Inflammatory macrophage treated with lipopolysaccharide for 1 hour (primary cell): Measurements from ENCODE around the gene SORT1.

Source experiments
- DNase-seq, 2 donors: peaks; one replicate each; pipeline ENCODE4 v3.0.0-alpha.2; 2020 to 2022

Gene SORT1

DNA sequence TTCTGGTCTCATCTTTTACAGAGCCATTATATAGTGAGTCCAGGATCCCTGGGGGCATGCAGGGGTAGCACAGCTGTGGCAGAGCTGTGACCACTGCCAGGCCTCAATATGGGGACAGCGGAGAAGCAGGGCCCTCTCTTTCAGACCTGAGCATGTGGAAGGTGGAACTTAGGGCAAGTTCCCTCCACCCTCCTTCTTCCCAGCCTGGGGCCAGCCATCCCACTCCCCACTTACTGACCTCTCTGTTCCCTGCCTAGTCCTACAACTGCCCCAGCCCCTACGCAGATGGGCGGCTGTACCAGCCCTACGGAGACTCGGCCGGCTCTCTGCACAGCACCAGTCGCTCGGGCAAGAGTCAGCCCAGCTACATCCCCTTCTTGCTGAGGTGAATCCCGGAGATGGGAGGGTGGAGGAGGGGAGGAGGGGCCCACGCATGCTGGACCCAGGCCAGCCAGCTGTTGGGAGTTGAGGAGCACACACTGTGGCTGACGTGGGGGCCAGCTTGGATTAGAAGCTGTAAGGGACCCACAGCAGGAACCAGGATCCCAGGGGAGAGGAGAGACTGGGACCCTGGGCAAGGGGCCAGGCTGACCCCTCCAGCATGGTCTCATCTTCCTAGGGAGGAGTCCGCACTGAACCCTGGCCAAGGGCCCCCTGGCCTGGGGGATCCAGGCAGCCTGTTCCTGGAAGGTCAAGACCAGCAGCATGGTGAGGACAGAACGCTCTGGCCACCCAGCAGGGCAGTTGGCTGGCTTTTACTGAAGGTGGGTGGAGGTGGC is 125.5 kb downstream of the SORT1 start:
- DNase-seq: no peak

DNA sequence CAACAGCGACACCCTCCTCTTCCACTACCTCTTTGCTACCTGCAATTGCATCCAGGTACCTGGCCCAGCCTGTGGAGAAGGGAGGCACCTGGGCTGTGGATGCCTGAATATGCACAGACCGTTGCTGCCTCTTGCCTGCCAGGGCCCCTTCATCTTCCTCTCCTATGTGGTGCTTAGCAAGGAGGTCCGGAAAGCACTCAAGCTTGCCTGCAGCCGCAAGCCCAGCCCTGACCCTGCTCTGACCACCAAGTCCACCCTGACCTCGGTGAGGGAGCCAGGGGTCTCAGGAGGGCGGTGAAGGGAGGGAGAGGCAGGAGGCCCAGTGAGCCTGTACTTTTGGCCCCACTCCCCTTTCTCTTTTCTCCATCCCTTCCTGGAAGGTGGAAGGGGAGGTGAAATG is 126.3 kb downstream of the SORT1 start:
- no peak for DNase-seq

DNA sequence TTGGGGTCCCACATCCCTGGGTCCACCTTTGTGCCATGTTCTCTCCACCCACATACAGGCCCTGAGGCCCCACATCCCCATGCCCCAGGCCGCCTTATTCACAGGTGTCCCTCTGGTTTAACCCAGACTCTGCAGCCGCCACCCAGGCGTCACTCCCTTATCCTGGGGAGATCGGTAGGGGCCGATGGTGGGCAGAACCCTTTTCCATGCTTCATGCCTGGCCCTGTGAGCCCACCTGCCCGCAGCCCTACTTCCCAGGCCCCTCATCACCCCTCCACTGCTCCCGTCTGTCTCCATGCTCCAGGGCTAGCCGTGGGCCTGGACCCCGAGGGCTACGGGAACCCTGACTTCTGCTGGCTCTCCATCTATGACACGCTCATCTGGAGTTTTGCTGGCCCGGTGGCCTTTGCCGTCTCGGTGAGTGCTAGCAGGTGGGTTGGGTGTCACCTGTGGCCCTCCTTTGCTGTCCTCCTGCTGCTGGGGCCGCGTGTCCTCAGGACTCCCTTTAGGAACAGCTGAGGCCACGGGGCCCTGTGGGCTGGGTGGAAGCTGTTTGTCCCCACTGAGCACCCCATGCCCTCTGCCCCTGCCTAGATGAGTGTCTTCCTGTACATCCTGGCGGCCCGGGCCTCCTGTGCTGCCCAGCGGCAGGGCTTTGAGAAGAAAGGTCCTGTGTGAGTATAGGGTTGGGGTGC is 126.9 kb downstream of the SORT1 start:
- DNase-seq: no peak

DNA sequence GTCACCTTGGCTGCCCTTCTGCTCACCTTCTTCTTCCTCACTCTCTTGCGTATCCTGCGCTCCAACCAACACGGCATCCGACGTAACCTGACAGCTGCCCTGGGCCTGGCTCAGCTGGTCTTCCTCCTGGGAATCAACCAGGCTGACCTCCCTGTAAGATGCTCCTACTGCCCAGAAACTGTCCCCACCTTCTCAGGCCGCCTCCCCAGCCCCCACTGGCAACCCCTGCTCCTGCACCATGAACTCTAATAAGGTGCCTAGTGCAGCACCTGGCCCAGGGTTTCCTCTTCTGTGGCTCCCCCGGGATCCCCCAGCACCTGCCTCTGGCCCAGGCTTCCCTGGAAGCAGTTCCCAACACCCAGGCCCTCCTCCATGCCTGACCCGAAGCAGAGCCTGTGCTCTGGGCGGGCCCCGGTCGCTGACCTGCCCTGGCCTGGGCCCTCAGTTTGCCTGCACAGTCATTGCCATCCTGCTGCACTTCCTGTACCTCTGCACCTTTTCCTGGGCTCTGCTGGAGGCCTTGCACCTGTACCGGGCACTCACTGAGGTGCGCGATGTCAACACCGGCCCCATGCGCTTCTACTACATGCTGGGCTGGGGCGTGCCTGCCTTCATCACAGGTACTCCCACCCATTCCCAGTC is 127.6 kb downstream of the SORT1 start:
- no peak for DNase-seq

DNA sequence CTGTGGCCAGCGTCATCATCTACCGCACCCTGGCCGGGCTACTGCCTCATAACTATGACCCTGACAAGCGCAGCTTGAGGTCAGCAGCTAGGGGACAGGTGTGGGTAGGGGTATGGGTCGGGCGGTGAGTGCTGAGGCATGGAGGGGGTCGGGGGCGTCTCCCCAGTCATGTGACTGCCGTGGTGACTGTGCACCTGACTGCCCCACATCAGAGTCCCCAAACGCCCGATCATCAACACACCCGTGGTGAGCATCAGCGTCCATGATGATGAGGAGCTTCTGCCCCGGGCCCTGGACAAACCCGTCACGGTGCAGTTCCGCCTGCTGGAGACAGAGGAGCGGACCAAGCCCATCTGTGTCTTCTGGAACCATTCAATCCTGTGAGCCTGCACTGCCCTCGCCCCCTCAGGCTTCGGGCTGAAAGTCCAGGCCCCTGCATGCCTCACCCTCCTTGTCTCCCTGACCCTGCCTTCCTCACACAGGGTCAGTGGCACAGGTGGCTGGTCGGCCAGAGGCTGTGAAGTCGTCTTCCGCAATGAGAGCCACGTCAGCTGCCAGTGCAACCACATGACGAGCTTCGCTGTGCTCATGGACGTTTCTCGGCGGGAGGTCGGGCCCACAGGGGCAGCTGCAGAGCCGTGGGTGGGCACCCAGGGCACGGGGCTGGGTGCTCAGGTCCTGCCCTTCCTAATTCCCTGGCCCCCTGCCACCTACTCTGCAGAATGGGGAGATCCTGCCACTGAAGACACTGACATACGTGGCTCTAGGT is 128.3 kb downstream of the SORT1 start:
- DNase-seq: no peak

DNA sequence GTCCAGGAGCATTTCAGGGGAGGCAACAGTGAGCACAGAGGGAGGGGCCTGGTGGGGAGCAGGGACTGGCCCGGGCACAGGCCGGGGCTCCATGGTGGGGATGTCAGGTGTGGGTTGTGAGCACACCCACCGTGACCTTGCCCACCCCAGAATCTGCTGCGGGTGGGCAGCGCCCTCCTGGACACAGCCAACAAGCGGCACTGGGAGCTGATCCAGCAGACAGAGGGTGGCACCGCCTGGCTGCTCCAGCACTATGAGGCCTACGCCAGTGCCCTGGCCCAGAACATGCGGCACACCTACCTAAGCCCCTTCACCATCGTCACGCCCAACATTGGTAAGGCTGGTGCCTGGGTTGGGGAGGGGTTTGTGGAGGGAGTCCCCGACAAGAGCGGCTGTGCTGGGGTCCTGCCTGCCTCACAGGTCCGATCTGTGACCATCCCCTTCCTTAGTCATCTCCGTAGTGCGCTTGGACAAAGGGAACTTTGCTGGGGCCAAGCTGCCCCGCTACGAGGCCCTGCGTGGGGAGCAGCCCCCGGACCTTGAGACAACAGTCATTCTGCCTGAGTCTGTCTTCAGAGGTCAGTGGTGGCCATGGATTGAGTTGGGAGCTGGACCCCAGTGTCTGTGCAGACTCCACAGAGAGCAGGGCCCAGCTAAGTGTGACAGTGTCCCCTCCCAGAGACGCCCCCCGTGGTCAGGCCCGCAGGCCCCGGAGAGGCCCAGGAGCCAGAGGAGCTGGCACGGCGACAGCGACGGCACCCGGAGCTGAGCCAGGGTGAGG is 129.1 kb downstream of the SORT1 start:
- DNase-seq: no peak

DNA sequence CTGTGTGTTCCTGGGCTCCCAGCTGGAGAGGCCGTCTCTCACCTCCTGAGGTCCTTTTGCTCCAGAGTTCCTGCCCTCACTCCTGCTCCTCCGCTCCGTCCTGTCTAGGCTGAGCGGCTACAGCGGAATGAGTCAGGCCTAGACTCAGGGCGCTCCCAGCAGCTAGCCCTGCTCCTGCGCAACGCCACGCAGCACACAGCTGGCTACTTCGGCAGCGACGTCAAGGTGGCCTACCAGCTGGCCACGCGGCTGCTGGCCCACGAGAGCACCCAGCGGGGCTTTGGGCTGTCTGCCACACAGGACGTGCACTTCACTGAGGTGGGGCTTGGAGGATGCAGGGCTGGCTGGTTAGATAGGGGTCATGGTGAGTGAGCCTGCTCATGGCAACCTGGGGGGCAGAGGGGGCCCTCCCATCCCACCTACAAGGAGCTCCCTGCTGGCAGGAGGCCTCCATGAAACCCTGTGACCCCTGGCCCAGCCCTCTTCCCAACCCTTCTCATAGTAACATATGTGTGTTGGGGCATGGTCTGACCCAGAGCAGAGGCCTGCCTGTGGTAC is 129.9 kb downstream of the SORT1 start:
- DNase-seq: no peak

DNA sequence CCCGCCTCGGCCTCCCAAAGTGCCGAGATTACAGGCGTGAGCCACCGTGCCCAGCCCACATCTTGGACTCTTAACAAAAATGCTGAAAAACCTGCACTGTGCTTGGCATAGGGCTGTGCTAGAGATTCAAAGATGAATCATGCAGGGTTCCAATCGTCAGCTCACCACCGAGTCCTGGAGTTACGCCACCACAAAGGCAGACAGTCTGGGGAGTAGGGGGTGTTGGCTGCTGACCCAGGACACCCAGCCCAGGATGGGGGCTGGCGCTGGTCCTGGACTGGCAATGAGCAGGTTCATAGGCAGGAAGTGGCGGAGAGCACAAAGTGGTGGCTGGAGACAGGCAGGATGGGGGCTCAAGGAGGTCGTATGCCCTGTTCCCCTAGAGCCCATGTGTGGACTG is 130.8 kb downstream of the SORT1 start:
- DNase-seq: no peak

DNA sequence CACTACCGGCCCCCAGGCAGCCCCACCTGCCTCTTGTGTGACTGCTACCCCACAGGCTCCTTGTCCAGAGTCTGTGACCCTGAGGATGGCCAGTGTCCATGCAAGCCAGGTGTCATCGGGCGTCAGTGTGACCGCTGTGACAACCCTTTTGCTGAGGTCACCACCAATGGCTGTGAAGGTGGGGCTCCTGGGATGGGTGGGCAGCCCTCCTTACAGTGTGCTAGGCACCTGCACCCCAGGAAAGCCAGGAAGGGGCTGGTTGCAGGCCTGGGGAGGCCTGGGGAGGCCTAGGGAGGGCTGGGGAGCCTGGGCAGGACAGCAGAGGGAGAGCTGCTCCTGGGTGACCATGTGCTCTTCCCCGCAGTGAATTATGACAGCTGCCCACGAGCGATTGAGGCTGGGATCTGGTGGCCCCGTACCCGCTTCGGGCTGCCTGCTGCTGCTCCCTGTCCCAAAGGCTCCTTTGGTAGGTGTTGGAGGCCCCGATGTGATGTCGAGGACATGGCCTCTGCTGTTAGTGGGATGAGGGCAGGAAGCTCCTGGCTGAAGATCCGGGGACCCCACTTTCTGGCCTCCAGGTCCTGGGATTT is 131.9 kb downstream of the SORT1 start:
- DNase-seq: no peak

DNA sequence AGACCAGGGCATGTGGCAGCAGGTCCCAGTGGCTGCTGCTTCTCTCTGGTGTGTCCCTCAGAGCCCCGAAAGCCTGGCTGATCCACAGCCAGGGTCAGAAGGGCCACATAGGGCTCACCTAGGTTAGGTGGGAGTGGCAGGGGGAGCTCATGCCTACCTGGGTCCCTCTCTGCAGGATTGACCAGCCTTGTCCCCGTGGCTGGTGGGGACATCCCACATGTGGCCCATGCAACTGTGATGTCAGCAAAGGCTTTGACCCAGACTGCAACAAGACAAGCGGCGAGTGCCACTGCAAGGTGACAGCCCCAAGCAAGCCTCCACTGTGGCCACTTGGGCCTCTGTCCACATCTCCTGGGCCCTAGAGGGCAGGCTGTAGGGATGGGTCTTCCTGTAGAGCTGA is 132.7 kb downstream of the SORT1 start:
- no peak for DNase-seq

DNA sequence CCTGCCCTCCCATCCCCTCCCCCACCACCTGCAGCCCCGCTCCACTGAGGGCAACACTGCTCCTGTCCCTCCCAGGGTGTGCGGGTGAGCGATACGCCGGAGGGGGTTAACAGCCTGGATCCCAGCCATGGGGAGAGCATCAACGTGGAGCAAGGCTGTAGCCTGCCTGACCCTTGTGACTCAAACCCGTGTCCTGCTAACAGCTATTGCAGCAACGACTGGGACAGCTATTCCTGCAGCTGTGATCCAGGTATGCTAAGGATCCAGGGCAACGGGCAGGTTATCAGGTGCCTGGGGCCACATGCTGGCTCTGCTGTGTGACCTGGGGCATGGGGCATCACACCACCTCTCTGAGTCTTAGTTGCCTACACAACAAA is 133.4 kb downstream of the SORT1 start:
- DNase-seq: no peak

DNA sequence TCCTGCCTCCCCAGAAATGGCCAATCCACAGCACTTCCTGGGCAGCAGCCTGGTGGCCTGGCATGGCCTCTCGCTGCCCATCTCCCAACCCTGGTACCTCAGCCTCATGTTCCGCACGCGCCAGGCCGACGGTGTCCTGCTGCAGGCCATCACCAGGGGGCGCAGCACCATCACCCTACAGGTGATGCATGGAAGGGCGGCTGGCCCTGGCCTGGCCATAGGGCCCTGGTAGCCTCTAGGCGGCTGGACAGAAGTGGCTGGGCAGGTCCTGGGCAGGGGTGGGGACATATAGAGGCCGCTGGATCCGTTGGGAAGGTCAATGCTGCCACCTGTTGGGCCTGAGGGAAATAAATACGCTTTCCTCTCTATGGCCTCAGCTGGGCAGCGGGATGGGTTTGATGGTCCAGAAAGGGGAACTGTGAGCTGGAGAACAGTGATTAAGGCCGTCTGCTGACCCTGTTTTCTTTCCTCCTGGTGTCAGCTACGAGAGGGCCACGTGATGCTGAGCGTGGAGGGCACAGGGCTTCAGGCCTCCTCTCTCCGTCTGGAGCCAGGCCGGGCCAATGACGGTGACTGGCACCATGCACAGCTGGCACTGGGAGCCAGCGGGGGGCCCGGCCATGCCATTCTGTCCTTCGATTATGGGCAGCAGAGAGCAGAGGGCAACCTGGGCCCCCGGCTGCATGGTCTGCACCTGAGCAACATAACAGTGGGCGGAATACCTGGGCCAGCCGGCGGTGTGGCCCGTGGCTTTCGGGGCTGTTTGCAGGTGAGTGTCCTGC is 133.9 kb downstream of the SORT1 start:
- peak; percentile 66 to 87 for DNase-seq

DNA sequence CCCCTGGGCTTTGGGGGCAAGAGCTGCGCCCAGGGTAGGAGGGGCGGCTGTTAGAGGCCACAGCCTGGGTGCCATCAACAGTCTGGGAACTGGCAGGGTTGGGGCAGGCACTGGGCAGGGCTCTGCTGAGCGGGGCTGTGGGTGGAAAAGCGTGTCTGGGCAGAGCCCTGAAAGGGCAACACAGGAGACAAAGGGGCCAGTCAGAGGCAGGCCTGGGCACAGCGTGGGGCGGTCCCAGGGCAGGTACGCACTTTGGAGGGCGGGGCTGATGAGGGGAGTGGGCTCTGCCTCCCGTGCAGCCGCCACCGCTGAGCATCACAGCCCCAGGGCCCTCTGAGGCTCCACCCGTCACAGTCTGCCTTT is 134.5 kb downstream of the SORT1 start:
- no peak for DNase-seq

DNA sequence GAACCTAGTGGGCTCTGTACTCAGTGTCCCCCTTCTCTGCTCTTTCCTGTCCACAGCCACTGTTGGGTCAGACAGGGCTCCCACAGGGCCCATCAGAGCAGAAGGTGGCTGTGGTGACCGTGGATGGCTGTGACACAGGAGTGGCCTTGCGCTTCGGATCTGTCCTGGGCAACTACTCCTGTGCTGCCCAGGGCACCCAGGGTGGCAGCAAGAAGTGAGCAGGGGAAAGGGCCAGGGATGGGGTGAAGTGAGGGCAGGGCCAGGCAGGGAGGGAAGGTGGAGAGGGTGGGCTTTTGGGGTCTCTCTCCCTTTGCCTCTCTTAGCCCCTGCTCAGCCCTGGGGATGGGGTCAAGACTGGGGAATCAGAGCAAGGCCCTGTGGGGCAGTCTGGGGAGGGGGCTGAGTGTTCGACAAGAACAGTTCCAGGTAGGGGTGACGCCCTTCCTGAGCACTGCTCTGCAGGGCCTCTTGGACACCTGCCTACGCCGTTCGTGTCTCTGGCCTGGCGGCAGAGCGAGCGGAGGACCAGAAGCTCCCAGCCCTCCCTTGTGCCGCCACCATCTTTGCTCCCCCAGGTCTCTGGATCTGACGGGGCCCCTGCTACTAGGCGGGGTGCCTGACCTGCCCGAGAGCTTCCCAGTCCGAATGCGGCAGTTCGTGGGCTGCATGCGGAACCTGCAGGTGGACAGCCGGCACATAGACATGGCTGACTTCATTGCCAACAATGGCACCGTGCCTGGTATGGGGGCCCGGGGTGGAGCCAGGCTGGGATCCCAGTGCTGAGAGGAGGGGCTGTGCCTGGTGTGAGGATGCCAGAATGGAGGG is 135.3 kb downstream of the SORT1 start:
- no peak for DNase-seq

DNA sequence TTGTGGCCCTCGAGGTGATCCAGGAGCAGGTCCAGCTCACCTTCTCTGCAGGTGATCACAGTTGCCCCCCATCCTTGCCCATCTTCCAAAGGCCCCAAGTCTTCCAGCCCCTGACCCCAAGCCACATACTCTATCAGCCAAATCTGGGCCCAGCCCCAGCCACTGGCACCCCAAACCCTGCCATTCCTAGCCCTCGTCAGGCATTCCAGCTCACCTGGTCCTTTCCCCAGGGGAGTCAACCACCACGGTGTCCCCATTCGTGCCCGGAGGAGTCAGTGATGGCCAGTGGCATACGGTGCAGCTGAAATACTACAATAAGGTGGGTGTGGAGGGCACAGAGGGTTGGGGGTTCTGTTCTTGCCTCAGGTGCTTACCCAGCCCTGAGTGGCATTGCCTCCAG is 136.1 kb downstream of the SORT1 start:
- no peak for DNase-seq

DNA sequence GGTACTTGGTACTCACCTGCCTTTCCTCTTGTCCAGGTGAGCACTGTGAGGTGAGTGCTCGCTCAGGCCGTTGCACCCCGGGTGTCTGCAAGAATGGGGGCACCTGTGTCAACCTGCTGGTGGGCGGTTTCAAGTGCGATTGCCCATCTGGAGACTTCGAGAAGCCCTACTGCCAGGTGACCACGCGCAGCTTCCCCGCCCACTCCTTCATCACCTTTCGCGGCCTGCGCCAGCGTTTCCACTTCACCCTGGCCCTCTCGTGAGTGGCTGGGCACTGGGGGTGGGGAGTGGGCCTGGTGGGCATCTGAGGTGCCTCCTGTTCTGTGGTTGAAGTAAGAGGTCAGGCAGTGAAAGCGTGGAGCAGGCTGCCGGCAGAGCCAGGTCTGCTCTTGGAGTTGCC is 136.7 kb downstream of the SORT1 start:
- no peak for DNase-seq

DNA sequence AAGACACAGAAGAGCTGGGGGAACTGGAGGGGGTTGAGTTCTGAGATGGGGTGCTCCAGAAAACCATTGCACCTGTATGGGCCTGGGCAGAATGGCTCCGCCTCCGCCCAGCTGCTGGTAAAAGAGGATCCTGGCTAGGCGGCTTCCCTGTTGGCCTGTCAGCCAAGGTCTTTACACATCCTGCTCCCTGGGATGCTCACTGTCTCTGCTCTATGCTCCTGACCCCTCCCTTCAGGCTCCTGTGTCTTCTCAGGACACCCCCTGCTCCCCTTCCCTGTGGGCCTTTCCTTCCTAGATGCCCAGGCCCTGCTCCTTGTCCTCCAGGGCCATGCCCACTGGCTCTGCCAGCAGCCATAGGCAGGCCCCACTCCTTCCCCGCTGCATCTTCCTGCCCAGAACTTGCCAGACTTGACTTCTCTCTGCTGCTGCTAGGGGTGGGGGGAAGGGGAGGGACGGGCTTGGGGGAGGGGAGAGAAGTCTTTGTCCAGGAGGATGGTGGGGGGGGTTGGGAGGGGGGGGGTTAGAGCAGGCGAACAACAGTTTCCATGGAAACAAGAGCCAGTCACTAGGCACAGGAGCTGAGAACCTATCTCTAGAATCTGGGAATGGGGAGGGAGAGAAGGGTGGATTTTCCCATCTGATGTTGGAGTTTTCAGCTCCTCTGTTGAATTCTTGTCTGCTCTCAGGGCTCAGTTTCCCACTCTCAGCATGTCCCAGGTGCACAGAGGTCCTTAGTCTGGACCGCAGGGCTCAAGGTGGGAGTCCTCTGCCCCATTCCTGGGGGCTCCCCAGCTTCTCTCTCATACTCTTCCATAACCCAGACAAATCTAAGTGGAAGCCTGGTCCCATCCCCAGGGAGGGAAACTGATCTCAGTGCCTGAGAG is 137.8 kb downstream of the SORT1 start:
- no peak for DNase-seq
